ENCODE data around the gene ADAMTS16. TPM values are rescaled to one million over a fixed set of nuclear protein-coding genes. Genes with fewer than 3 reads are reported as not detected.

The ADAMTS16 gene, protein sequence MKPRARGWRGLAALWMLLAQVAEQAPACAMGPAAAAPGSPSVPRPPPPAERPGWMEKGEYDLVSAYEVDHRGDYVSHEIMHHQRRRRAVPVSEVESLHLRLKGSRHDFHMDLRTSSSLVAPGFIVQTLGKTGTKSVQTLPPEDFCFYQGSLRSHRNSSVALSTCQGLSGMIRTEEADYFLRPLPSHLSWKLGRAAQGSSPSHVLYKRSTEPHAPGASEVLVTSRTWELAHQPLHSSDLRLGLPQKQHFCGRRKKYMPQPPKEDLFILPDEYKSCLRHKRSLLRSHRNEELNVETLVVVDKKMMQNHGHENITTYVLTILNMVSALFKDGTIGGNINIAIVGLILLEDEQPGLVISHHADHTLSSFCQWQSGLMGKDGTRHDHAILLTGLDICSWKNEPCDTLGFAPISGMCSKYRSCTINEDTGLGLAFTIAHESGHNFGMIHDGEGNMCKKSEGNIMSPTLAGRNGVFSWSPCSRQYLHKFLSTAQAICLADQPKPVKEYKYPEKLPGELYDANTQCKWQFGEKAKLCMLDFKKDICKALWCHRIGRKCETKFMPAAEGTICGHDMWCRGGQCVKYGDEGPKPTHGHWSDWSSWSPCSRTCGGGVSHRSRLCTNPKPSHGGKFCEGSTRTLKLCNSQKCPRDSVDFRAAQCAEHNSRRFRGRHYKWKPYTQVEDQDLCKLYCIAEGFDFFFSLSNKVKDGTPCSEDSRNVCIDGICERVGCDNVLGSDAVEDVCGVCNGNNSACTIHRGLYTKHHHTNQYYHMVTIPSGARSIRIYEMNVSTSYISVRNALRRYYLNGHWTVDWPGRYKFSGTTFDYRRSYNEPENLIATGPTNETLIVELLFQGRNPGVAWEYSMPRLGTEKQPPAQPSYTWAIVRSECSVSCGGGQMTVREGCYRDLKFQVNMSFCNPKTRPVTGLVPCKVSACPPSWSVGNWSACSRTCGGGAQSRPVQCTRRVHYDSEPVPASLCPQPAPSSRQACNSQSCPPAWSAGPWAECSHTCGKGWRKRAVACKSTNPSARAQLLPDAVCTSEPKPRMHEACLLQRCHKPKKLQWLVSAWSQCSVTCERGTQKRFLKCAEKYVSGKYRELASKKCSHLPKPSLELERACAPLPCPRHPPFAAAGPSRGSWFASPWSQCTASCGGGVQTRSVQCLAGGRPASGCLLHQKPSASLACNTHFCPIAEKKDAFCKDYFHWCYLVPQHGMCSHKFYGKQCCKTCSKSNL
- total RNA-seq, result not detected

DNA sequence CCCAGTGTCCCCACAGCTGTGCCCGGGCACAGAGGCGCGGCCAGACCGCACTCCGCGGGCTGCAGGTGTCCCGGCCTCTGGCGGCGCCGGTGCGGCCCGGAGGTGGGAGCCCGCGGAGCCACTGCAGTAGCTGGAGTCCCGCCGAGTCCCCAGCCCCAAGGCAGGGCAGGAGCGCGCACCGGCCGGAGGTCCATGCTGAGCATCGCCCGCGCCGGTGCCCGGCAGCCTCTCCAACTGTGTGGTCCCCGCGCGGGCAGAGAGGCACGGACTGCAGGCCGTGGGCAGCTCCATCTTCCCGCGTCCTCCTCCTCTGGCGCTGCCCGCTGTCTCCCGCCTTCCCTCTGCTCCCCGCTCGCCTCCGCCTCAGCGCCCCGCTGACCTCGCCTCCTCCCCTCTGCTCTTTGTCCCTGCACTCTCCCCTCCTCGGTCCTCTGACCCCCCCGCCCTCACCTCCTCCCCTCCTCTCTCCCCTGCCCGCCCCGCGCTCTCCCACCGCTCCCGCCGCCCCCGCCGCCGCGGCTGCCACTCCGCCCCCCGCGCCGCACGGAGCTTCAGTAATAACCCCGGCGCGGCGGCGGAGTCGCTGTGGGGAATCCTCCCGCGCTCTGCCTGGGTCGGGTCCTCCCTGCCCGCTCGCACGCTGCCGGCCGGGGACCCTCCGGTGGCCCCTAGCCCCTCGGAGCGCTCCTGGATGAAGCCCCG lies at the start of gene ADAMTS16:
Gene ADAMTS16 (plus strand): TSS at position 554 of the 702 bp plus-strand sequence. CDS start 138 bp downstream, at position 692.
- Mint-ChIP-seq H3K27ac (no peak within 1 kb of the TSS), H3K9me3 (no peaks in the 10 kb centered on the region), H3K4me3 (no peak within 1 kb of the TSS), H3K27me3 (peaks cover 20% of the 10 kb centered on the region), H3K4me1 (peaks cover 2% of the 10 kb centered on the region), H3K36me3 (ENCODE audit: low read depth) (no peaks in the 10 kb centered on the region)
- CTCF ChIA-PET, result interaction anchor here (0.8 to 1.7 kb wide), 3 partner anchors 9 to 1824 kb away, joined by 3 to 15 read pairs (median 3); no protein-coding TSS in a partner anchor
- no peak for DNase-seq
- POLR2A ChIA-PET, result no interaction called here

GRCh38 chr5:5092149-5092548 lies 48.0 kb upstream of the ADAMTS16 start:
- no peak for DNase-seq
- H3K4me1 Mint-ChIP-seq, result no peaks in the 10 kb centered on the region
- H3K27ac Mint-ChIP-seq, result no peak overlapping the region
- no peaks in the 10 kb centered on the region for H3K36me3 Mint-ChIP-seq (ENCODE audit: low read depth)
- POLR2A ChIA-PET, result no interaction called here
- no peaks in the 10 kb centered on the region for H3K27me3 Mint-ChIP-seq
- H3K9me3 Mint-ChIP-seq, result no peaks in the 10 kb centered on the region
- CTCF ChIA-PET, result no interaction called here
- H3K4me3 Mint-ChIP-seq, result no peak overlapping the region

GRCh38 chr5:5100635-5101034 lies 39.5 kb upstream of the ADAMTS16 start:
- ChIA-PET CTCF (no interaction called here), POLR2A (no interaction called here)
- DNase-seq, result no peak
- Mint-ChIP-seq H3K27ac (no peak overlapping the region), H3K9me3 (no peaks in the 10 kb centered on the region), H3K36me3 (ENCODE audit: low read depth) (no peaks in the 10 kb centered on the region), H3K4me1 (no peaks in the 10 kb centered on the region), H3K4me3 (no peak overlapping the region), H3K27me3 (no peaks in the 10 kb centered on the region)

DNA sequence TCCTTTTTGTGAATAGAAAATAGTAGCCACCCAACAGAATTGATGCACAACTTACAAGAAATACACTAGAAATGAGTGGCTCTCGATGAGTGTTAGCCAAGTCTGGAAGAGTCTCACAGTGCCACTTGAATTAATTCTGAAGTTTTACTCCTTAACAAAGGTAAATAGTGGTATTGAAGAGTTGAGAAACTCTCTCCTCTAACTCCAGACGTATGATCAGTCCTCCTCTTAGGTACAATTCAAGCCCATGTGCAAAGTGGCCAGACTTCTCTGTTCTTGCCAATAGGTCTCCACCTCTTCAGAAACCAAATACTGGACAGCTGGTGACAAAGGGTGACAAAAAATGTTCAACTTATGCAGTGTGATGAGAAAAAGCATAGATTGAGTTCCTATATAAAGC lies 38.5 kb upstream of the ADAMTS16 start:
- Mint-ChIP-seq H3K36me3 (ENCODE audit: low read depth) (no peaks in the 10 kb centered on the region), H3K4me3 (no peak overlapping the region), H3K9me3 (no peaks in the 10 kb centered on the region), H3K27ac (no peak overlapping the region), H3K27me3 (no peaks in the 10 kb centered on the region), H3K4me1 (no peaks in the 10 kb centered on the region)
- POLR2A ChIA-PET, result no interaction called here
- no peak for DNase-seq
- CTCF ChIA-PET, result no interaction called here

- Mint-ChIP-seq H3K27ac (no peak overlapping the region), H3K27me3 (no peaks in the 10 kb centered on the region), H3K9me3 (peaks cover 2% of the 10 kb centered on the region), H3K36me3 (ENCODE audit: low read depth) (no peaks in the 10 kb centered on the region), H3K4me1 (no peaks in the 10 kb centered on the region), H3K4me3 (no peak overlapping the region)
- no peak for DNase-seq
- CTCF ChIA-PET, result no interaction called here
- POLR2A ChIA-PET, result no interaction called here
Measured at GRCh38 chr5:5103245-5103644, 36.9 kb upstream of the ADAMTS16 start.

GRCh38 chr5:5104550-5104949 lies 35.6 kb upstream of the ADAMTS16 start:
- no peaks in the 10 kb centered on the region for H3K27me3 Mint-ChIP-seq
- no peaks in the 10 kb centered on the region for H3K36me3 Mint-ChIP-seq (ENCODE audit: low read depth)
- POLR2A ChIA-PET, result no interaction called here
- DNase-seq, result no peak
- peaks cover 2% of the 10 kb centered on the region for H3K9me3 Mint-ChIP-seq
- CTCF ChIA-PET, result no interaction called here
- no peak overlapping the region for H3K27ac Mint-ChIP-seq
- H3K4me1 Mint-ChIP-seq, result no peaks in the 10 kb centered on the region
- no peak overlapping the region for H3K4me3 Mint-ChIP-seq

DNA sequence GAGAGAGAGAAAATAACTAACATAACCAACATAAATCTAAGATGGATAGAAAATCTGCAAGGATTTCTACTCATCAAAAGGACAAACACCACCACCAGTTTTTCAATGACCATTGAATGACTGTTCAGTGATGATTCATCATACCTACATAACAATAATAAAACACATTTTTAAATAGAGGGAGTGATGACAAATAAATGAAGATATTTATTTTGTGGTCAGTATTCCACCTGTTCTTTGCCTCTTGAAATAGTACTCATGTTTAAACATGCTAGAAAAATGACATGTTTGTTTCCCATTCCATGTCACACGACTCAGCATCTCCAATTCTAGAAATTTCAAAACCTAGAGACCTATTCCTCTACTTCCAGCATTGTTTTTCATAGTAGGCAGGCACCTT lies 34.6 kb upstream of the ADAMTS16 start:
- no peak for DNase-seq
- ChIA-PET POLR2A (no interaction called here), CTCF (no interaction called here)
- peaks cover 2% of the 10 kb centered on the region for H3K9me3 Mint-ChIP-seq
- no peaks in the 10 kb centered on the region for H3K36me3 Mint-ChIP-seq (ENCODE audit: low read depth)
- no peak overlapping the region for H3K27ac Mint-ChIP-seq
- no peaks in the 10 kb centered on the region for H3K4me1 Mint-ChIP-seq
- H3K27me3 Mint-ChIP-seq, result no peaks in the 10 kb centered on the region
- H3K4me3 Mint-ChIP-seq, result no peak overlapping the region

DNA sequence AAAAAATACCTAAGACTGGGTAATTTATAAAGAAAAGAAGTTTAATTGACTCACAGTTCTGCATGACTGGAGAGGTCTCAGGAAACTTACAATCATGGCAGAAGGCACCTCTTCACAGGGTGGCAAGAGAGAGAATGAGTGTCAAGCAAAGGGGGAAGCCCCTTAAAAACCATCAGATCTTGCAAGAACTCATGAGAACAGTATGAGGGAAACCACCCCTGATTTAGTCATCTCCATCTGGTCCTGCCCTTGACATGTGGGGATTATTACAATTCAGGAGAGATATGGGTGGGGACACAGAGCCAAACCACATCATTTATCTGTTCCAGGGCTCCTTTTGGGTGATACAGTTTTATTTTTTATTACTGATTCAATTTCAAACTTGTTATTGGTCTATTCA lies 23.2 kb upstream of the ADAMTS16 start:
- POLR2A ChIA-PET, result no interaction called here
- CTCF ChIA-PET, result no interaction called here

DNA sequence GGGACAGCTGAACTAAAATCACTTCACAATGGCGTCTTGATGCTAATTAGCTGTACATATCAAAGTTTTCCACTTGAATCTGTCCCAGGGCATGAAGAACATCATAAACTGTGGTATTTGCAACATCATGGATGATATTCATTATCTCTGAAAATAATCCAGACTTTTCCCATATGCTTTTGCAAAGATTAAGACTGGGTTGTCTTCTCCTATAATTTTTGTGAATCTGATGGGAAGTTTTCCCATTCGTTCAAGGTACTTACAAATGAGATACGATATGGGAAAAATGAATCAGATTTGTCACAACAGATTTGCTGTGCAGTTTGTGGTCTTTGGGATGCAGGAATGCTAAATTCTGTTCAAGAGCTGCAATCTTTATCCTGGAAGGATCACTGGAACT lies 17.4 kb upstream of the ADAMTS16 start:
- H3K36me3 Mint-ChIP-seq (ENCODE audit: low read depth), result no peaks in the 10 kb centered on the region
- POLR2A ChIA-PET, result no interaction called here
- DNase-seq, result no peak
- no peak overlapping the region for H3K4me3 Mint-ChIP-seq
- H3K9me3 Mint-ChIP-seq, result no peaks in the 10 kb centered on the region
- H3K27ac Mint-ChIP-seq, result no peak overlapping the region
- CTCF ChIA-PET, result no interaction called here
- H3K27me3 Mint-ChIP-seq, result no peaks in the 10 kb centered on the region
- H3K4me1 Mint-ChIP-seq, result no peaks in the 10 kb centered on the region

More for the DNA sequence above, 23.2 kb upstream of the ADAMTS16 start:
- Mint-ChIP-seq H3K27ac (no peak overlapping the region), H3K36me3 (ENCODE audit: low read depth) (no peaks in the 10 kb centered on the region), H3K4me3 (no peak overlapping the region), H3K4me1 (no peaks in the 10 kb centered on the region), H3K9me3 (no peaks in the 10 kb centered on the region), H3K27me3 (no peaks in the 10 kb centered on the region)
- no peak for DNase-seq

GRCh38 chr5:5124231-5124630 lies 15.9 kb upstream of the ADAMTS16 start:
- POLR2A ChIA-PET, result no interaction called here
- H3K9me3 Mint-ChIP-seq, result no peaks in the 10 kb centered on the region
- no peaks in the 10 kb centered on the region for H3K36me3 Mint-ChIP-seq (ENCODE audit: low read depth)
- no peaks in the 10 kb centered on the region for H3K4me1 Mint-ChIP-seq
- CTCF ChIA-PET, result no interaction called here
- no peak overlapping the region for H3K4me3 Mint-ChIP-seq
- H3K27me3 Mint-ChIP-seq, result no peaks in the 10 kb centered on the region
- DNase-seq, result no peak
- no peak overlapping the region for H3K27ac Mint-ChIP-seq

DNA sequence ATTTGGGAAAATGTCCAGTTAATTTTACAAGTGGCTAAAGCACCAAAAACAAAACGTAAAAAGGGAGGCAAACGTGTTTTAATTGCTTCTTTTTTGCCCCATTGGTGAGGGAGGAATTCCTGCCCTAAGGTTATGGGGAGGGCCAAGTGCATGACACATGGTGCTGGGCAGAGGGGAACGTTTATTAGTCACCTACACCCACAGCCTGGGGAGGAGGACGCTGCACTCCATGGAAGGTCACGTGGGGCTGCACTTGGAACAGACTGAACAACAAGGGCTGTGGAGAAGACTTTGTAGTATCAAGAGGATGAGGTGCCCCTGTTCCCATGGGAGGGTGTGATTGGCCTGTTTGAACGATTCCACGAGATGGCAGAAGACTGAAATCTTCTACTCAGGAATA lies 13.7 kb upstream of the ADAMTS16 start:
- ChIA-PET POLR2A (no interaction called here), CTCF (no interaction called here)
- no peaks in the 10 kb centered on the region for H3K36me3 Mint-ChIP-seq (ENCODE audit: low read depth)
- no peaks in the 10 kb centered on the region for H3K9me3 Mint-ChIP-seq
- DNase-seq, result no peak
- no peak overlapping the region for H3K27ac Mint-ChIP-seq
- no peaks in the 10 kb centered on the region for H3K27me3 Mint-ChIP-seq
- no peaks in the 10 kb centered on the region for H3K4me1 Mint-ChIP-seq
- H3K4me3 Mint-ChIP-seq, result no peak overlapping the region

DNA sequence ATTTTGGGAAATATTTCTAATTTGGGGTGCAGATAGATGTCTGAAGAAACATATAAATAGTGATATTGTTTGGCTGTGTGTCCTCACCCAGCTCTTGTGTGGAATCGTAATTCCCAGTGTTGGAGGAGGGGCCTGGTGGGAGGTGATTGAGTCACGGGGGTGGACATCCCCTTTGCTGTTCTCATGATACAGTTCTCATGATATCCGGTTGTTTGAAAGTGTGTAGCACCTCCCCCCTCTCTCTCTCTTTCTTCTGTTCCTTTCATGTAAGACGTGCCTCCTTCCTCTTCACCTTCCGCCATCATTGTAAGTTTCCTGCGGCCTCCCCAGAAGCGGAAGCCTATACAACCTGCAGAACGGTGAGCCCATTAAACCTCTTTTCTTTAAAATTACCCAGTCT lies 11.4 kb upstream of the ADAMTS16 start:
- H3K4me3 Mint-ChIP-seq, result no peak overlapping the region
- no peaks in the 10 kb centered on the region for H3K36me3 Mint-ChIP-seq (ENCODE audit: low read depth)
- POLR2A ChIA-PET, result no interaction called here

GRCh38 chr5:5132234-5132633 lies 7.9 kb upstream of the ADAMTS16 start:
- ChIA-PET POLR2A (no interaction called here), CTCF (no interaction called here)
- no peaks in the 10 kb centered on the region for H3K4me1 Mint-ChIP-seq
- H3K27me3 Mint-ChIP-seq, result no peaks in the 10 kb centered on the region
- no peak overlapping the region for H3K4me3 Mint-ChIP-seq
- no peaks in the 10 kb centered on the region for H3K36me3 Mint-ChIP-seq (ENCODE audit: low read depth)
- no peaks in the 10 kb centered on the region for H3K9me3 Mint-ChIP-seq
- DNase-seq, result no peak
- H3K27ac Mint-ChIP-seq, result no peak overlapping the region

More for the DNA sequence above, 11.4 kb upstream of the ADAMTS16 start:
- no peak for DNase-seq
- no peaks in the 10 kb centered on the region for H3K4me1 Mint-ChIP-seq
- H3K9me3 Mint-ChIP-seq, result no peaks in the 10 kb centered on the region
- H3K27ac Mint-ChIP-seq, result no peak overlapping the region
- no peaks in the 10 kb centered on the region for H3K27me3 Mint-ChIP-seq
- CTCF ChIA-PET, result no interaction called here

Data from activated CD4-positive, alpha-beta memory T cell treated with anti-CD3 and anti-CD28 coated beads, Interleukin-2, amount 10 ng/mL, durations not matched to agents 7 days and 5 days (primary cell).